ENCODE data around the gene TMTC2.
"Not testable (repeated sequence)": the region's sequence is repeated elsewhere in the genome, so short reads cannot be mapped to it uniquely, and the experiment has no call there.

TMTC2 gene

GRCh38 chr12:82797480-82797879, 110.8 kb downstream of the TMTC2 start:
- DNase-seq, result no peak

GRCh38 chr12:82800185-82800584, 113.5 kb downstream of the TMTC2 start:
- no peak for DNase-seq

- no peak for DNase-seq
Observed at GRCh38 chr12:82801951-82802610, 115.4 kb downstream of the TMTC2 start.

GRCh38 chr12:82803201-82803600, 116.5 kb downstream of the TMTC2 start:
- DNase-seq, result no peak

- DNase-seq, result no peak
Observed at GRCh38 chr12:82804601-82805000, 117.9 kb downstream of the TMTC2 start.

- DNase-seq, result not testable (repeated sequence)
Observed at GRCh38 chr12:82805004-82805403, 118.3 kb downstream of the TMTC2 start.

GRCh38 chr12:82805812-82806497, 119.2 kb downstream of the TMTC2 start:
- no peak for DNase-seq

GRCh38 chr12:82807132-82807737, 120.5 kb downstream of the TMTC2 start:
- DNase-seq, result no peak

- DNase-seq, result no peak
Observed at GRCh38 chr12:82810568-82810967, 123.9 kb downstream of the TMTC2 start.

- DNase-seq, result no peak
Observed at GRCh38 chr12:82817368-82817767, 130.7 kb downstream of the TMTC2 start.

- DNase-seq, result no peak
Observed at GRCh38 chr12:82818271-82819035, 131.7 kb downstream of the TMTC2 start.

GRCh38 chr12:82826505-82826904, 139.8 kb downstream of the TMTC2 start:
- no peak for DNase-seq

GRCh38 chr12:82832096-82832495, 145.4 kb downstream of the TMTC2 start:
- DNase-seq, result no peak

GRCh38 chr12:82832981-82833380, 146.3 kb downstream of the TMTC2 start:
- DNase-seq, result no peak

GRCh38 chr12:82833481-82833880, 146.8 kb downstream of the TMTC2 start:
- DNase-seq, result no peak

- DNase-seq, result no peak
Observed at GRCh38 chr12:82835217-82835616, 148.5 kb downstream of the TMTC2 start.

- no peak for DNase-seq
Observed at GRCh38 chr12:82838131-82838551, 151.4 kb downstream of the TMTC2 start.

GRCh38 chr12:82838827-82839226, 152.1 kb downstream of the TMTC2 start:
- no peak for DNase-seq

- peak in 1 of 2 experiments; percentile 2 for DNase-seq
Observed at GRCh38 chr12:82839796-82840195, 153.1 kb downstream of the TMTC2 start.

- no peak for DNase-seq
Observed at GRCh38 chr12:82841487-82841904, 154.8 kb downstream of the TMTC2 start.

- DNase-seq, result no peak
Observed at GRCh38 chr12:82842480-82842879, 155.8 kb downstream of the TMTC2 start.

GRCh38 chr12:82845076-82845475, 158.4 kb downstream of the TMTC2 start:
- DNase-seq, result not testable (repeated sequence)

GRCh38 chr12:82848845-82849244, 162.1 kb downstream of the TMTC2 start:
- DNase-seq, result no peak

All from NCI-H526 (cell line).